Measurements from ENCODE around the gene AGAP2.

GRCh38 chr12:57781244-57781643 is 42.7 kb upstream of the AGAP2 start:
- TF ChIP-seq, protein P1, sequence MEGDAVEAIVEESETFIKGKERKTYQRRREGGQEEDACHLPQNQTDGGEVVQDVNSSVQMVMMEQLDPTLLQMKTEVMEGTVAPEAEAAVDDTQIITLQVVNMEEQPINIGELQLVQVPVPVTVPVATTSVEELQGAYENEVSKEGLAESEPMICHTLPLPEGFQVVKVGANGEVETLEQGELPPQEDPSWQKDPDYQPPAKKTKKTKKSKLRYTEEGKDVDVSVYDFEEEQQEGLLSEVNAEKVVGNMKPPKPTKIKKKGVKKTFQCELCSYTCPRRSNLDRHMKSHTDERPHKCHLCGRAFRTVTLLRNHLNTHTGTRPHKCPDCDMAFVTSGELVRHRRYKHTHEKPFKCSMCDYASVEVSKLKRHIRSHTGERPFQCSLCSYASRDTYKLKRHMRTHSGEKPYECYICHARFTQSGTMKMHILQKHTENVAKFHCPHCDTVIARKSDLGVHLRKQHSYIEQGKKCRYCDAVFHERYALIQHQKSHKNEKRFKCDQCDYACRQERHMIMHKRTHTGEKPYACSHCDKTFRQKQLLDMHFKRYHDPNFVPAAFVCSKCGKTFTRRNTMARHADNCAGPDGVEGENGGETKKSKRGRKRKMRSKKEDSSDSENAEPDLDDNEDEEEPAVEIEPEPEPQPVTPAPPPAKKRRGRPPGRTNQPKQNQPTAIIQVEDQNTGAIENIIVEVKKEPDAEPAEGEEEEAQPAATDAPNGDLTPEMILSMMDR (IDR thresholded peaks at IDR 0.05) = no peak
- TF ChIP-seq POLR2A (IDR thresholded peaks at IDR 0.05) (no peak), EP300 (IDR thresholded peaks at IDR 0.05) (no peak), POLR2AphosphoS5 (IDR thresholded peaks at IDR 0.05) (no peak)
